Measurements from ENCODE around the gene MEIS1.

MEIS1 gene

DNA sequence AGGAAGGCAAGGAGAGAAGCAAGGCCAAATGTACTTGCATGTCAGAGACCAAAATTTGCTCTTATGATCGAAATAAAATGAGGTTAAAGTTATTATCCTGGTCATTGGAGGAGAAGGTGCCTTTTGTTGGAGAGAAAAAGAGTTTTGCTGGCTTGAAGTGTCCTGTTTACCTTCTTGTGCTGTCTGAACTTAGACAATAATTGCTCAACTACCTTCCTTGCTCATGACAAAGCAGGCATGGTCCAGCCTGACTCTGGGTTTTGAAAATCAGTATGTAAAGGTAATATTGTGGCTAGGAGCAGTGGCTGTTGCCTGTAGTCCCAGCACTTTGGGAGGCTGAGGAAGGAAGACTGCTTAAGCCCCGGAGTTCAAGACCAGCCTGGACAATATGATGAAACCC is 89.1 kb downstream of the MEIS1 start:
- H3K9ac ChIP-seq (ENCODE audit: low read depth, low read length) = no peak overlapping the region
- H3K9me3 ChIP-seq (replicated peaks; ENCODE audit: low read length) = no peaks in the 10 kb centered on the region
- no peaks in the 10 kb centered on the region for H3K27me3 ChIP-seq (ENCODE audit: control insufficient read depth, insufficient read depth, low read length)
- no peak overlapping the region for H3K4me2 ChIP-seq (ENCODE audit: low read length)
- no peaks in the 10 kb centered on the region for H3K4me1 ChIP-seq (ENCODE audit: control insufficient read depth, insufficient read depth, low read length)
- no peaks in the 10 kb centered on the region for H3K36me3 ChIP-seq (ENCODE audit: insufficient read depth, low read length)
- no peak overlapping the region for H3K4me3 ChIP-seq (ENCODE audit: low read length)

DNA sequence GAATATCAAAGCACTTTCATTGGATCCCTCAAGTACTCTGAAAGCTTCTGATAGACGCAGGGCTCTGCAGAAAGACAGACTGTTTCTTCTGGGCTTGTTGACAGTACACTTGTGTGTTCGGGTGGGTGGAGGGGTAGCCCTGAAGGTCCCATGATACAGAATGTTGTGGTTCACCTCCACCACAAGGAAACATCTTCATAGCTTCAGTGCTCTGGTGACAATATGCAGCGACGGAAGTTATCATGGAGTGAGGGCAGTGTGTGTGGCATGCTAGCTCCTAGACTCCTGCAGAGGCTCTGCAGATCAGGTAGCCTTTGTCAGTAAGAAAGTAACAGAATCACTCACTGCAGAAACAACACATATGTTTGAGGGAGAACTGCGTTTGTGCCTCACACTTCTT is 90.7 kb downstream of the MEIS1 start:
- Histone ChIP-seq H3K9ac (ENCODE audit: low read depth, low read length) (no peak overlapping the region), H3K9me3 (replicated peaks; ENCODE audit: low read length) (no peaks in the 10 kb centered on the region), H3K4me3 (ENCODE audit: low read length) (no peak overlapping the region), H3K27me3 (ENCODE audit: control insufficient read depth, insufficient read depth, low read length) (no peaks in the 10 kb centered on the region), H3K36me3 (ENCODE audit: insufficient read depth, low read length) (no peaks in the 10 kb centered on the region), H3K4me2 (ENCODE audit: low read length) (no peak overlapping the region), H3K4me1 (ENCODE audit: control insufficient read depth, insufficient read depth, low read length) (no peaks in the 10 kb centered on the region)

DNA sequence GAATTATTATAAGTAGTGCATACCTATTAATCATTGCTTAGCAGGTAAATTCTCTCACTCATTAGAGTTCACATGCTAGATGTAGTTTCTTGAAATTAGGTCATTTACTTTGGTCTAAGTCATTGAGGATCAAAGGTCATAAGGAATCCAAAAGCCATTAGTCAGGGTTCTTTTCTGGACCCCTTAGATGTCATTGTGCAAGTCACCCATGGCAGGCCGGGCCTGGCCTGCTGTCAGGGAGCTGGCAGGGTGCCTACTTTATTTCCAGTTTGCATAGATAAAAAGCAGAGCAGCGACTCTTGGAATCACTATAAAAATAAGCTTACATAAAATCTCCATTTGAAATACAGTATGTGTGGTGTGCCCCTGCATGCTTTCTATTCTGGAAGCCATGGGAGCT is 91.3 kb downstream of the MEIS1 start:
- Histone ChIP-seq H3K27me3 (ENCODE audit: control insufficient read depth, insufficient read depth, low read length) (no peaks in the 10 kb centered on the region), H3K4me2 (ENCODE audit: low read length) (no peak overlapping the region), H3K9ac (ENCODE audit: low read depth, low read length) (no peak overlapping the region), H3K9me3 (replicated peaks; ENCODE audit: low read length) (no peaks in the 10 kb centered on the region), H3K36me3 (ENCODE audit: insufficient read depth, low read length) (no peaks in the 10 kb centered on the region), H3K4me1 (ENCODE audit: control insufficient read depth, insufficient read depth, low read length) (no peaks in the 10 kb centered on the region), H3K4me3 (ENCODE audit: low read length) (no peak overlapping the region)

DNA sequence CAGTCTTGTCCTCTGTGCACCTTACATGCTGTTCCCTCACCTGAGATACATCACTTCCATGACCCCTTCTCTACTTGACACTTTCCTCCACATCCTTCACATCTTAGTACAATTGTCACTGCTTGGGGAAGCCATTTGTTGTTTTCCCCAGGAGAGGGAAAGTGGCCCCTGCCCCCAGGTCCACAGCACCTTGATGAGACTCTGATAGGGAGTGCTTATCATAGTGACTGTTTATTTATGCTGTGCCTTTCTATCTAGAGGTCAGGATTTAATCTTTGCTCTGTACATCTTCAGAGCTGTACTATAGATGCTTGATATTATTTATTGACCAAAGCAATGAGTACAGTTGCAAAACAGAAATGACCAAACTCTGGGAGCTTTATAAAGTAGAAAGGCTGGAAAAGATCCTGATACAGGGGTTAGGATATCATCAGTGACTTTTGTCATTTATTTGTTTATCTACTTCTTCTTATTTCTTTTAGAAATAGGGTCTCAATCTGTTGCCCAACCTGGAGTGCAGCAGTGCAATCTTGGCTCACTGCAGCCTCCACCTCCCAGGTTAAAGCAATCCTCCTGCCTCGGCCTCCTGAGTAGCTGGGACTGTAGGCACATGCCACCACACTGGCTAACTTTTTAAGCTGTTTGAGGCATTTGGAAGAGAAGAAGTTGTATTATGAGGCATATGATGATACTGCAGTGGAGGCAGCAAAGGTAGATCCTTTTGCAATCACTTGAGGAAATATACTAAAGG is 94.2 kb downstream of the MEIS1 start:
- Histone ChIP-seq H3K4me1 (ENCODE audit: control insufficient read depth, insufficient read depth, low read length) (no peaks in the 10 kb centered on the region), H3K36me3 (ENCODE audit: insufficient read depth, low read length) (no peaks in the 10 kb centered on the region), H3K4me2 (ENCODE audit: low read length) (no peak overlapping the region), H3K27me3 (ENCODE audit: control insufficient read depth, insufficient read depth, low read length) (no peaks in the 10 kb centered on the region), H3K9me3 (replicated peaks; ENCODE audit: low read length) (no peaks in the 10 kb centered on the region), H3K4me3 (ENCODE audit: low read length) (no peak overlapping the region), H3K9ac (ENCODE audit: low read depth, low read length) (no peak overlapping the region)

DNA sequence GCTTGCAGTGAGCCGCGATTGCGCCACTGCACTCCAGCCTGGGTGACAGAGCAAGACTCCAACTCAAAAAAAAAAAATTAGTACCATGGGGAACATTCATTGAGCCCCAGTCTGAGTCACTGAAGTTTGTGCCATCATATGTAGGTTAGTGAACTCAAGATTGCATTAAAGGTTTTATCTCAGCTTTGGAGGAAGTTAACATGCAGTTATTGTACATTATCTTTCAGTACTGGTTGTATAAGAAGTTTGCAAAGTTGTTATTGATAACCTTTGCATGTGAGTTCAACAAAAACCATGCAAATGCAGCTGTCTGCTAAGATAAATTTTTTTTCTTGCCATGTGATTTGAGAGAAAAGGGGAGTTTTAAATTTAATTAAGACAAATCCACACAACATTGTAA is 95.7 kb downstream of the MEIS1 start:
- Histone ChIP-seq H3K4me2 (ENCODE audit: low read length) (no peak overlapping the region), H3K4me3 (ENCODE audit: low read length) (no peak overlapping the region), H3K4me1 (ENCODE audit: control insufficient read depth, insufficient read depth, low read length) (no peaks in the 10 kb centered on the region), H3K9me3 (replicated peaks; ENCODE audit: low read length) (no peaks in the 10 kb centered on the region), H3K9ac (ENCODE audit: low read depth, low read length) (no peak overlapping the region), H3K36me3 (ENCODE audit: insufficient read depth, low read length) (no peaks in the 10 kb centered on the region), H3K27me3 (ENCODE audit: control insufficient read depth, insufficient read depth, low read length) (no peaks in the 10 kb centered on the region)

DNA sequence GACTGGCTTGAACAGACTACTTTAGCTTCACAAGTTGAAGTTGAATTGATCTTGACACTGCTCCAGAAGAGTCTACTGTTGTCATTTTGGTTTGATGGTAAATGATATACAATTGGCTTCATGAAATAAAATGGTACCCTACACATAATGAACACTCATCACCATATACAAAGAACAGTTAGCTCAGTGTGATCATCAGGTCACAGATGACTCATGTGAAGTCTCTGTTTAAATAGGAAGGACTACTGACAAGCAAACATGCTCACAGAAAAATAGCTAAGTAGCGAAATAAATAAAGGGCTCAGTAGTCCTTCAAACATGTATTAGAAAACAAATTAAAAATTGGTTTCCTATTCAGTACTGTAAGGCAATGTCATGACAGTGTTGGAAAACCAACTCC is 96.2 kb downstream of the MEIS1 start:
- H3K4me3 ChIP-seq (ENCODE audit: low read length) = no peak overlapping the region
- no peaks in the 10 kb centered on the region for H3K4me1 ChIP-seq (ENCODE audit: control insufficient read depth, insufficient read depth, low read length)
- no peak overlapping the region for H3K4me2 ChIP-seq (ENCODE audit: low read length)
- no peaks in the 10 kb centered on the region for H3K27me3 ChIP-seq (ENCODE audit: control insufficient read depth, insufficient read depth, low read length)
- no peaks in the 10 kb centered on the region for H3K36me3 ChIP-seq (ENCODE audit: insufficient read depth, low read length)
- no peak overlapping the region for H3K9ac ChIP-seq (ENCODE audit: low read depth, low read length)
- H3K9me3 ChIP-seq (replicated peaks; ENCODE audit: low read length) = no peaks in the 10 kb centered on the region

DNA sequence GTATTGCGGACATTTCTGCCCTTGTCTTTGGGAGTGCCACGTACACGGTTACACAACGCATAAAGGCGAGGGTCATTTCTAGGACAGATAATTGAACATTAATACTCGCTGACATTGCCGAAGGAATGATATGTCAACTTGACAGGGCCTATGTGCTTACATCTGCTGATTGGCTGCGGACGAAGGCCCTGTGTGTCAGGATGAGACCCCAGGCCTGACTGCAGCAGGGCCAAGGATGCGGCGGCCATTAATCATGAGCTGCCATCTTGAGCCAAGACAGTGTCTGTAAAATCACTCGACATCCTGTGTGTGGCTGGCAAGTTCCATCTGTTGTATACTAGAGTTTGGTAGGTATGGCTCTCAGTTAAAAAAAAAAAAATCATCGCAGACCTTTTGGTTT is 96.6 kb downstream of the MEIS1 start:
- Histone ChIP-seq H3K4me1 (ENCODE audit: control insufficient read depth, insufficient read depth, low read length) (no peaks in the 10 kb centered on the region), H3K36me3 (ENCODE audit: insufficient read depth, low read length) (no peaks in the 10 kb centered on the region), H3K27me3 (ENCODE audit: control insufficient read depth, insufficient read depth, low read length) (no peaks in the 10 kb centered on the region)

DNA sequence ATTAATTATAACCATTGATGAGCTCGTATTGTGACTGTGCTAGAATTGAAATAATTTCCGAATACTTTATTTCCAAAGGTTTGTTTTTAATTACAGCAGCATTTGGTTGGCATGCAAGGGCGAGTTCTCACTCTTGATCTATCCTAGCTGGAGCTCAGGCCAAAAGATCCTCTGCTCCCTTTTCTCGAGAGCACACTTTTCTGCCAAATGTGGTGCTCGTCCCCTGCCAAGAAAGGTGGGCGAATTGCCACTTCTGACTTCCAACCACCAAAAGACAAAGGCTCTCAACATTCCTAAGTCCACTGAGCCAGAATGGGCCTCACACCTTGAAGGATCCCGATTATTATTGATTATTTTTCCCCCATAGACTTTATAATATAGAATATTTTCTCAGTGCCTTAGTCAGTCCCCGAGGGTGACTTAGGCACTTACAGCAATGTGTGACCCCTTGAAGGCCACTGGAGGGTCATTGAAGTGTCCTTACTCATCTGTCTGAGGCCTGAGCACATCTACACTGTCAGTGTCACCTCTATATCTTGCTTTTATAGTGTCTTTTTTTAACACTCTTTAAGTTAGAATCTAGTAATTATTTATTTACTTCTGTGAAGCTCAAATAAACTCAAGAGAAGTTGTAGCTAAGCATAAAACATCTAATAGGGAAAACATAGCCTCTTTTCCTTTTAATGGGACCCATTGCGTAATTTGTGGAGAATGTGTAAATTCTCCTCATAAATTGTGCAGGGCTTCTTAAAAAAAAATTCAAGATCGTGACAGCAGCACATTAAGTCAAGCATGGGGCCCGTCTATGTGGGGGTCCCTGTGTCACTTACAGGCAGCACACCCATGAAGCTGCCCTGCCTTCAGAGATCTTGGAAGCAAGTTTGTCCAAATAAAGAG is 98.3 kb downstream of the MEIS1 start:
- no peaks in the 10 kb centered on the region for H3K9me3 ChIP-seq (replicated peaks; ENCODE audit: low read length)
- H3K4me2 ChIP-seq (ENCODE audit: low read length) = no peak overlapping the region
- H3K36me3 ChIP-seq (ENCODE audit: insufficient read depth, low read length) = no peaks in the 10 kb centered on the region
- no peak overlapping the region for H3K4me3 ChIP-seq (ENCODE audit: low read length)
- H3K27me3 ChIP-seq (ENCODE audit: control insufficient read depth, insufficient read depth, low read length) = no peaks in the 10 kb centered on the region
- H3K9ac ChIP-seq (ENCODE audit: low read depth, low read length) = no peak overlapping the region
- H3K4me1 ChIP-seq (ENCODE audit: control insufficient read depth, insufficient read depth, low read length) = no peaks in the 10 kb centered on the region

More for the DNA sequence above, 96.6 kb downstream of the MEIS1 start:
- H3K9ac ChIP-seq (ENCODE audit: low read depth, low read length) = no peak overlapping the region
- no peak overlapping the region for H3K4me2 ChIP-seq (ENCODE audit: low read length)
- H3K9me3 ChIP-seq (replicated peaks; ENCODE audit: low read length) = no peaks in the 10 kb centered on the region
- H3K4me3 ChIP-seq (ENCODE audit: low read length) = no peak overlapping the region

DNA sequence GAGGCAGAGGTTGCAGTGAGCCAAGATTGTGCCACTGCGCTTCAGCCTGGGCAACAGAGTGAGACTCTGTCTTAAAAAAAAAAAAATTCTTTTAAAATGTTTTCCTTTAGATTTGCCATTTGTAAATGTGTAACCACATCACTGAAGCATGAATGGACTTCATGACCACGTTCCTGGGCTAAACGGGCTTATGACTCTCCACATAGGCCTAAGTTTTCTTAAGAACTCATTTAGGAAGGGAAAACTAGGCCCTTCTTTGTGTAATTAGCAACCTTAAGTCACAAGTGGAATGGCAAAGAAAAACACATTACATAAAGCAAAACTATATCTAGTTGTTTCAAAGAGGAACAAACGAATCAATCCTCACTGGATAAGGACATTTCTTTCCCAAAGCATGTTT is 99.5 kb downstream of the MEIS1 start:
- Histone ChIP-seq H3K9me3 (replicated peaks; ENCODE audit: low read length) (no peaks in the 10 kb centered on the region), H3K27me3 (ENCODE audit: control insufficient read depth, insufficient read depth, low read length) (no peaks in the 10 kb centered on the region), H3K9ac (ENCODE audit: low read depth, low read length) (no peak overlapping the region), H3K36me3 (ENCODE audit: insufficient read depth, low read length) (no peaks in the 10 kb centered on the region), H3K4me2 (ENCODE audit: low read length) (no peak overlapping the region), H3K4me3 (ENCODE audit: low read length) (no peak overlapping the region), H3K4me1 (ENCODE audit: control insufficient read depth, insufficient read depth, low read length) (peaks cover 2% of the 10 kb centered on the region)

DNA sequence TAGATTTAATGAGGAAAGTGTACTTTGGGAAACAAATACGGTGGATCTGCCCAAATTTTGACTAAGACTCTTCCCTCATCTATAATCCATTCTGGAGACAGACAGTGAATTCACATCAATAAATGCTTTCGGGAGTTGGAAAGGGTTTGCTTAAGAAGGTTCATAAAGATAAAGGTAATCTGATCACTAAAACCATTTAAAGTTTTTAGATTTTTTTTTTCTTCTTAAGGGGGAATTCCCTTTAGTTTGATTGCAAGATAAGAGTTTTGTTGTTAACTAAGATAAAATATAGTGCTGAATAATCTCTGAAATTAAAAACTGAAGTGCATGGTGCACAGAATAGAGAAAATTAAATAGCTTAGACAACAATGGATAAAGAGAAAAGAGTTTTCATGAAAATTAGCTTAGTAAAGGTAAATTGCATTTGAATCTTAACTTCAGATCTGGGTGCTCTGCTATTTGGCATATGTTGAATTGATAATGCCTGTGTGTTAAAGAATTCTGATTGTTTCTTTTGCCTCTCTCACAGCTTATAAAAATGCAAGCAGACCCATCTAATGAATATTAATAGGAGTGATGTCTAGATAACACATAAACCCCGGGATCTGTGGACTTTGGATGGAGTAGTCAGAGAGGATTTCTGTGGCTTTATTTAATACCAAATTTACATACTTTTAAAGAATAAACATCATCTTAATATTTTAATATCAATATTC is 100.8 kb downstream of the MEIS1 start:
- Histone ChIP-seq H3K27me3 (ENCODE audit: control insufficient read depth, insufficient read depth, low read length) (no peaks in the 10 kb centered on the region), H3K36me3 (ENCODE audit: insufficient read depth, low read length) (no peaks in the 10 kb centered on the region), H3K4me1 (ENCODE audit: control insufficient read depth, insufficient read depth, low read length) (peaks cover 2% of the 10 kb centered on the region), H3K4me2 (ENCODE audit: low read length) (no peak overlapping the region), H3K9me3 (replicated peaks; ENCODE audit: low read length) (no peaks in the 10 kb centered on the region), H3K4me3 (ENCODE audit: low read length) (no peak overlapping the region), H3K9ac (ENCODE audit: low read depth, low read length) (no peak overlapping the region)

DNA sequence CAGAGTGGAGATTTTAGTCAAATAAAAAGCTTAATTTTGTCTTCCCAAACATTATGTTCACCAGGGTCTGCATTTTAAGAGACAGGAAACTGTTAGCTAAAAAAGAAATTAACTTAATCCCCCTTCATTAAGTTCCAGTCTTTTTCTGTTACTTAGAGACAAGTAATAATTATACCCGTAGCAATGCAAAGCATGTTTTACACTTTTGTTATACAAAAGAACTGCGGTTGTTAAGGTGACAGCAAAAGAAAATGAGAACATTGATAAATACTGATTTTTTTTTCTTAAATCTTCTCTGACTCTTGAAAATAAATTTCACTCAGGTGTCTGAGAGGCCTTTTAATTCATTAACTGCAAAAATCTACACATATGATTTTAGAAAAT is 101.4 kb downstream of the MEIS1 start:
- no peak overlapping the region for H3K4me2 ChIP-seq (ENCODE audit: low read length)
- no peaks in the 10 kb centered on the region for H3K36me3 ChIP-seq (ENCODE audit: insufficient read depth, low read length)
- no peaks in the 10 kb centered on the region for H3K9me3 ChIP-seq (replicated peaks; ENCODE audit: low read length)
- H3K27me3 ChIP-seq (ENCODE audit: control insufficient read depth, insufficient read depth, low read length) = no peaks in the 10 kb centered on the region
- H3K4me3 ChIP-seq (ENCODE audit: low read length) = no peak overlapping the region
- no peak overlapping the region for H3K9ac ChIP-seq (ENCODE audit: low read depth, low read length)
- H3K4me1 ChIP-seq (ENCODE audit: control insufficient read depth, insufficient read depth, low read length) = peaks cover 2% of the 10 kb centered on the region

All from skeletal muscle satellite cell (primary cell).